Measurements from ENCODE around the gene UNK. TPM values are rescaled to one million over a fixed set of nuclear protein-coding genes. Genes with fewer than 3 reads are reported as not detected.

Gene UNK
- total RNA-seq, 1 experiment from 2014 or later: 35.4 TPM

GRCh38 chr17:75764711-75765421, 19.7 kb upstream of the UNK start, which contains the start of gene GALK1 (continued):
- TF ChIP-seq CREB1 (CRISPR knock-in tag; IDR thresholded peaks at IDR 0.05): no peak
- peak; percentile 38; the same call in 1 of the 2 replicates for TF ChIP-seq GABPB1 (CRISPR knock-in tag; IDR thresholded peaks at IDR 0.05)
- TF ChIP-seq PREB (CRISPR knock-in tag; IDR thresholded peaks at IDR 0.05; ENCODE audit: borderline replicate concordance): 0 out of 2 replicates have a peak, but pooled peaks have one; percentile 20

DNA sequence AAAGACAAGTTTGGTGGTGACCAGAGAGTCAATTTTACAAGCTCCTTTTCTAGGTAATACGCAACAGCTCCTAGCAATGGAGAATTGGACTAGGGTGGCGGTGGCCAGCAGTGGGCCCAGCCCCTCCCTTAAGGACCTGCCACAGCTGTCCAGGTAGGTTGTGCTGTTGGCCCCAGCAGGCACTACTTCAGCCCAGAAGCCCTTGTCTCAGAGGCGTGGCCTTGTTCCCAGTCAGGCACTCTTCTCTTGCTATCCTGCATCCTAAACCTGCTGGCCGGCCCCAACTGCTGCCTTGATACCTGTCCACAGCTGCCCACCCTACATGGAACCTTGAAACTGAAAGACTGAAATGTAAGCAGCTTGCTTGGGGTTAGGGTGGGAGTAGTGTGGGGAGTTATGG, 18.6 kb upstream of the UNK start:
- no peak overlapping the region; the same call in 1 of the 2 replicates for H3K27ac Mint-ChIP-seq
- TF ChIP-seq PRRX2 (CRISPR knock-in tag; IDR thresholded peaks at IDR 0.05) (no peak), TP53 (CRISPR knock-in tag; IDR thresholded peaks at IDR 0.05) (no peak), ZNF425 (CRISPR knock-in tag; conservative IDR thresholded peaks at IDR 0.05) (no peak)
- H3K27me3 Mint-ChIP-seq (ENCODE audit: low read depth): no peaks in the 10 kb centered on the region
- H3K4me1 Mint-ChIP-seq: peaks cover 9% of the 10 kb centered on the region
- H3K36me3 Mint-ChIP-seq: no peaks in the 10 kb centered on the region
- H3K4me3 Mint-ChIP-seq: no peak overlapping the region
- POLR2A ChIA-PET: interaction anchor here (0.7 to 3.4 kb wide), 5 partner anchors 9 to 14 kb away, joined by 3 to 22 read pairs (median 7); no protein-coding TSS in a partner anchor
- ATAC-seq (no peak), DNase-seq (ENCODE audit: low spot score) (no peak)
- no peaks in the 10 kb centered on the region for H3K9me3 Mint-ChIP-seq
- CTCF ChIA-PET: interaction anchor here (0.7 to 9.0 kb wide), 24 partner anchors 9 to 476 kb away, joined by 3 to 318 read pairs (median 8); partner anchors contain the start of genes SLC25A19, SMIM5, TRIM47 and TSEN54

DNA sequence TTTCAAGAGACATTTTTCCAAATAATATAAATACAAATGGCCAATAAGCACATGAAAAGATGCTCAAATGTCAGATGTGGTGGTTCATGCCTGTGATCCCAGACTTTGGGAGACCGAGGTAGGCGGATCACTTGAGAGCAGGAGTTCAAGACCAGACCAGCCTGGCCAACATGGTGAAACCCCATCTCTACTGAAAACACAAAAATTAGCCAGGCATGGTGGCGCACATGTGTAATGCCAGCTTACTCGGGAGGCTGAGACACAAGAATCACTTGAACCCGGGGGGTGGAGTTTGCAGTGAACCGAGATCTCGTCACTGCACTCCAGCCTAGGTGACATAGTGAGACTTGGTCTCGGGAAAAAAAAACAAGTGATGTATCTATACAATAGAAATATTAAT, 16.7 kb upstream of the UNK start:
- no peak for ATAC-seq
- peaks cover 19% of the 10 kb centered on the region for H3K4me1 Mint-ChIP-seq
- no peak for DNase-seq (ENCODE audit: low spot score)
- POLR2A ChIA-PET: no interaction called here
- H3K9me3 Mint-ChIP-seq: no peaks in the 10 kb centered on the region
- H3K4me3 Mint-ChIP-seq: no peak overlapping the region
- no peaks in the 10 kb centered on the region for H3K27me3 Mint-ChIP-seq (ENCODE audit: low read depth)
- no peaks in the 10 kb centered on the region for H3K36me3 Mint-ChIP-seq
- no peak for TF ChIP-seq CREM (CRISPR knock-in tag; IDR thresholded peaks at IDR 0.05)
- no peak for TF ChIP-seq ERG (CRISPR knock-in tag; IDR thresholded peaks at IDR 0.05)
- no peak for TF ChIP-seq FOXK1 (CRISPR knock-in tag; IDR thresholded peaks at IDR 0.05)
- no peak for TF ChIP-seq GABPB1 (CRISPR knock-in tag; IDR thresholded peaks at IDR 0.05)
- TF ChIP-seq E2F4 (CRISPR knock-in tag; IDR thresholded peaks at IDR 0.05; ENCODE audit: borderline replicate concordance, low read depth): no peak
- no peak for TF ChIP-seq ZMAT4 (CRISPR knock-in tag; IDR thresholded peaks at IDR 0.05)
- TF ChIP-seq MYBL2 (CRISPR knock-in tag; IDR thresholded peaks at IDR 0.05): no peak
- no peak for TF ChIP-seq NR3C1 (CRISPR knock-in tag; conservative IDR thresholded peaks at IDR 0.05; ENCODE audit: low read depth)
- no peak for TF ChIP-seq HMGA2 (CRISPR knock-in tag; IDR thresholded peaks at IDR 0.05)
- no peak for TF ChIP-seq TCF7 (CRISPR knock-in tag; IDR thresholded peaks at IDR 0.05; ENCODE audit: low read depth)
- TF ChIP-seq JUN (CRISPR knock-in tag; IDR thresholded peaks at IDR 0.05): no peak
- TF ChIP-seq USF2 (CRISPR knock-in tag; IDR thresholded peaks at IDR 0.05): no peak
- TF ChIP-seq PRRX2 (CRISPR knock-in tag; IDR thresholded peaks at IDR 0.05): no peak
- TF ChIP-seq, protein P1, sequence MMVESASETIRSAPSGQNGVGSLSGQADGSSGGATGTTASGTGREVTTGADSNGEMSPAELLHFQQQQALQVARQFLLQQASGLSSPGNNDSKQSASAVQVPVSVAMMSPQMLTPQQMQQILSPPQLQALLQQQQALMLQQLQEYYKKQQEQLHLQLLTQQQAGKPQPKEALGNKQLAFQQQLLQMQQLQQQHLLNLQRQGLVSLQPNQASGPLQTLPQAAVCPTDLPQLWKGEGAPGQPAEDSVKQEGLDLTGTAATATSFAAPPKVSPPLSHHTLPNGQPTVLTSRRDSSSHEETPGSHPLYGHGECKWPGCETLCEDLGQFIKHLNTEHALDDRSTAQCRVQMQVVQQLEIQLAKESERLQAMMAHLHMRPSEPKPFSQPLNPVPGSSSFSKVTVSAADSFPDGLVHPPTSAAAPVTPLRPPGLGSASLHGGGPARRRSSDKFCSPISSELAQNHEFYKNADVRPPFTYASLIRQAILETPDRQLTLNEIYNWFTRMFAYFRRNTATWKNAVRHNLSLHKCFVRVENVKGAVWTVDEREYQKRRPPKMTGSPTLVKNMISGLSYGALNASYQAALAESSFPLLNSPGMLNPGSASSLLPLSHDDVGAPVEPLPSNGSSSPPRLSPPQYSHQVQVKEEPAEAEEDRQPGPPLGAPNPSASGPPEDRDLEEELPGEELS (CRISPR knock-in tag; IDR thresholded peaks at IDR 0.05): no peak
- TF ChIP-seq, protein P2, sequence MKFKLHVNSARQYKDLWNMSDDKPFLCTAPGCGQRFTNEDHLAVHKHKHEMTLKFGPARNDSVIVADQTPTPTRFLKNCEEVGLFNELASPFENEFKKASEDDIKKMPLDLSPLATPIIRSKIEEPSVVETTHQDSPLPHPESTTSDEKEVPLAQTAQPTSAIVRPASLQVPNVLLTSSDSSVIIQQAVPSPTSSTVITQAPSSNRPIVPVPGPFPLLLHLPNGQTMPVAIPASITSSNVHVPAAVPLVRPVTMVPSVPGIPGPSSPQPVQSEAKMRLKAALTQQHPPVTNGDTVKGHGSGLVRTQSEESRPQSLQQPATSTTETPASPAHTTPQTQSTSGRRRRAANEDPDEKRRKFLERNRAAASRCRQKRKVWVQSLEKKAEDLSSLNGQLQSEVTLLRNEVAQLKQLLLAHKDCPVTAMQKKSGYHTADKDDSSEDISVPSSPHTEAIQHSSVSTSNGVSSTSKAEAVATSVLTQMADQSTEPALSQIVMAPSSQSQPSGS (CRISPR knock-in tag; IDR thresholded peaks at IDR 0.05; ENCODE audit: borderline replicate concordance, low read depth): no peak
- CTCF ChIA-PET: interaction anchor here (0.9 kb wide), 1 partner anchor 77 kb away, joined by 4 read pairs; no protein-coding TSS in a partner anchor
- H3K27ac Mint-ChIP-seq: no peak overlapping the region

Measured in WTC11 (cell line).